Liver (tissue), 9 donors: Measurements from ENCODE around the gene MAOB. TPM values are rescaled to one million over a fixed set of nuclear protein-coding genes. Genes with fewer than 3 reads are reported as not detected.
A peak's percentile ranks its signal among the peaks of the same experiment; 100 is the strongest.

Experiments used
- DNase-seq: peaks from one replicate; pipeline ENCODE4 v3.0.0-alpha.2; 2017; ENCODE audit warnings: low spot score
- H3K27ac ChIP-seq, 2 donors: one replicate each; pipeline ENCODE4 v1.7.0; 2013; ENCODE audit warnings: inconsistent platforms in 2 of 2, low read length in 2 of 2, control low read depth in 1 of 2, low read depth in 1 of 2, mild to moderate bottlenecking in 1 of 2
- H3K27me3 ChIP-seq, 4 donors: one replicate each; pipeline versions ENCODE4 v1.6.1 to v1.7.0; 2013; ENCODE audit warnings: low read length in 3 of 4, inconsistent platforms in 1 of 4, mild to moderate bottlenecking in 1 of 4, moderate library complexity in 1 of 4; ENCODE audit not compliant: control insufficient read depth in 4 of 4, insufficient read depth in 4 of 4
- H3K36me3 ChIP-seq, 4 donors: one replicate each; pipeline versions ENCODE4 v1.6.1 to v1.7.0; 2013; ENCODE audit warnings: low read length in 3 of 4, mild to moderate bottlenecking in 3 of 4, low read depth in 1 of 4, moderate library complexity in 1 of 4; ENCODE audit not compliant: control insufficient read depth in 4 of 4, insufficient read depth in 3 of 4
- H3K4me1 ChIP-seq, 4 donors: one replicate each; pipeline versions ENCODE4 v1.6.1 to v1.7.0; 2013; ENCODE audit warnings: low read length in 3 of 4, mild to moderate bottlenecking in 3 of 4, moderate library complexity in 1 of 4; ENCODE audit not compliant: control insufficient read depth in 4 of 4, insufficient read depth in 4 of 4
- H3K4me3 ChIP-seq, 3 donors: one replicate each; pipeline versions ENCODE4 v1.6.1 to v1.7.0; 2013; ENCODE audit warnings: low read length in 3 of 3, control low read depth in 1 of 3, low read depth in 1 of 3, mild to moderate bottlenecking in 1 of 3
- H3K9ac ChIP-seq, 2 donors: one replicate each; pipeline ENCODE4 v1.7.0; 2013; ENCODE audit warnings: low read length in 2 of 2, mild to moderate bottlenecking in 2 of 2, moderate library complexity in 2 of 2, control low read depth in 1 of 2, low read depth in 1 of 2
- H3K9me3 ChIP-seq, 4 donors: one replicate each; pipeline versions ENCODE4 v1.6.1 to v1.7.0; 2013; ENCODE audit warnings: low read length in 3 of 4; ENCODE audit not compliant: control insufficient read depth in 4 of 4
- EGR1 ChIP-seq, 2 donors: IDR thresholded peaks; 2 replicates each; pipeline ENCODE4 v1.6.1; 2016 to 2018; ENCODE audit warnings: antibody characterized with exemption in 2 of 2, low read depth in 2 of 2
- FOXA1 ChIP-seq: IDR thresholded peaks from 2 replicates; pipeline ENCODE4 v1.6.1; 2016; ENCODE audit warnings: antibody characterized with exemption
- FOXA2 ChIP-seq: IDR thresholded peaks from 2 replicates; pipeline ENCODE4 v1.6.1; 2016; ENCODE audit warnings: antibody characterized with exemption
- GABPA ChIP-seq, 2 donors: IDR thresholded peaks in 1 of 2; conservative IDR thresholded peaks in 1 of 2; 2 replicates each; pipeline ENCODE4 v1.6.1; 2016; ENCODE audit warnings: antibody characterized with exemption in 2 of 2, mild to moderate bottlenecking in 1 of 2, moderate library complexity in 1 of 2
- HNF4A ChIP-seq, 2 donors: conservative IDR thresholded peaks; 2 replicates each; pipeline ENCODE4 v1.6.1; 2016; ENCODE audit warnings: antibody characterized with exemption in 2 of 2, mild to moderate bottlenecking in 2 of 2
- HNF4G ChIP-seq: IDR thresholded peaks from 2 replicates; pipeline ENCODE4 v1.6.1; 2016; ENCODE audit warnings: antibody characterized with exemption
- JUND ChIP-seq, 2 donors: IDR thresholded peaks; 2 replicates each; pipeline ENCODE4 v1.6.1; 2016; ENCODE audit warnings: antibody characterized with exemption in 2 of 2
- NR2F2 ChIP-seq: IDR thresholded peaks from 2 replicates; pipeline ENCODE4 v1.6.1; 2016; ENCODE audit warnings: antibody characterized with exemption
- RAD21 ChIP-seq, 2 donors: IDR thresholded peaks; 2 replicates each; pipeline ENCODE4 v1.6.1; 2016; ENCODE audit warnings: antibody characterized with exemption in 2 of 2, mild to moderate bottlenecking in 2 of 2
- RXRA ChIP-seq, 2 donors: IDR thresholded peaks; 2 replicates each; pipeline ENCODE4 v1.6.1; 2017 to 2018; ENCODE audit warnings: antibody characterized with exemption in 2 of 2, mild to moderate bottlenecking in 1 of 2
- SP1 ChIP-seq: IDR thresholded peaks from 2 replicates; pipeline ENCODE4 v1.6.1; 2018; ENCODE audit warnings: antibody characterized with exemption, mild to moderate bottlenecking
- TAF1 ChIP-seq: conservative IDR thresholded peaks from 2 replicates; pipeline ENCODE4 v1.6.1; 2016; ENCODE audit warnings: antibody characterized with exemption, mild to moderate bottlenecking
- YY1 ChIP-seq: IDR thresholded peaks from 2 replicates; pipeline ENCODE4 v1.6.1; 2016; ENCODE audit warnings: antibody characterized with exemption, mild to moderate bottlenecking
- WGBS: extraction: QIAGEN DNeasy Blood & Tissue Kit; methylation state at CpG from one replicate; pipeline ENCODE4 v1.1.7; 2013; 5-methylcytosine and 5-hydroxymethylcytosine counted together
- polyA plus RNA-seq, 2 donors: library from polyadenylated mRNA; stranded (reverse) in 1 of 2; unstranded in 1 of 2; fragments of 200-250 nt in 1 of 2; fragments of >200 nt in 1 of 2; fragmentation: Nextera tagmentation in 1 of 2; extraction: Ambion mirVana in 1 of 2; gene quantifications; one replicate each; pipeline versions ENCODE4 v1.2.1 to v1.2.3, GENCODE V29; 2013 to 2015
- total RNA-seq, 2 donors: library from RNA; depleted of rRNA; stranded (reverse); fragments of >200 nt; gene quantifications; one replicate each; pipeline ENCODE4 v1.2.3, GENCODE V29; 2014
- TF ChIP-seq, protein P1 (sequence below): fragments of 150-350 bp; IDR thresholded peaks from 2 replicates; pipeline ENCODE4 v1.5.1; 2017; ENCODE audit warnings: improper control_type of control experiment, low read depth, low read length; ENCODE audit not compliant: missing input control
- TF ChIP-seq, protein P2 (sequence below): IDR thresholded peaks from 2 replicates; pipeline ENCODE4 v1.6.1; 2016; ENCODE audit warnings: antibody characterized with exemption
- TF ChIP-seq, protein P3 (sequence below): IDR thresholded peaks from 2 replicates; pipeline ENCODE4 v1.6.1; 2016; ENCODE audit warnings: antibody characterized with exemption, mild to moderate bottlenecking
- TF ChIP-seq, protein P4 (sequence below): IDR thresholded peaks from 2 replicates; pipeline ENCODE4 v1.6.1; 2016; ENCODE audit warnings: antibody characterized with exemption
- TF ChIP-seq, protein P5 (sequence below): IDR thresholded peaks from 2 replicates; pipeline ENCODE4 v1.6.1; 2016; ENCODE audit warnings: antibody characterized with exemption
- donor health status: healthy.
- donor health status: healthy.
- donor health status: healthy.
- donor health status: healthy.
- donor health status: healthy.

Gene MAOB
- total and polyA plus RNA-seq, 4 donors, result 34.0 to 96.3 (median 72.6) TPM

DNA sequence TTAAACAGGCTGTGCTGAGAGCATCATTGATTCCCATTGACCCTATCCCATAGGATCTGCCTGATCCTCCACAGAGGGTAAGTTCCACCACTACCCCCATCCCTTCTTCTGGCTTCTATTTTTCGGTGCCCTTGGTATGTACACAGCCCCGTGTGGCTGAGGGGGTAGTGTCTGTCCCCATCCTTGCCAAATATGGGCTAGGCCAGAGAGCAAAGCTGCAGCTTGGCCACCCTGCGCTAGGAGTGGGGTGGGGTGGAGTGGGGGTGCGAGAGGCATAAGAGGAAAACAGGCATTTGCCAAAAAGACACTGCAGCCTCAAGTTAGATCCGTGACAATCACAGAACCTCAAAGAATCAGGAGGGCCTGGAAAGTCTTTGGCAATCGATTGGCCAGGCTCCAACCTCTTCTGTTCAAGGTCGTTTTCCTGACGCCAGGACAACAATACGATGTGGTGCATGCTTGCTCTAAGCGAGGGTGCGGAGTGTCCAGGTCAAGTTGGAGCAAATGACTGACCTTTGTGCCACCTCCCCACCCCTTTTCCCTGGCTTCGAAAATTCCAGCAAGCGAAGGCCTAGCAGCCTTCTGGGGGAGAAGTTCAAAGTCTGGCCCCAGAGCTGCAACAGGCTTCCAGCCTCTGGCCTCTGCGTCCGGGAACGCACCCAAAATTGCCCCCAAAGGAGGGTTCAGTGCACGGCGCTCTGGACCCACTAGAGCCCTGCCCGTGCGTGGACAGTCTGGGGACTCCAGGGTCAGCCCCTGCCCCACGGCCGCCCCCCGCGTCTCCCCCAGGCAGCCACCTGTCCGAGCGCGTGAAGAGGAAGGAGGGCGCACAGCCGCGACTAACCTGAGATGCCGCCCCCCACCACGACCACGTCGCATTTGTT lies 598 bp downstream of the MAOB start (continued):
- TF ChIP-seq, protein P1, sequence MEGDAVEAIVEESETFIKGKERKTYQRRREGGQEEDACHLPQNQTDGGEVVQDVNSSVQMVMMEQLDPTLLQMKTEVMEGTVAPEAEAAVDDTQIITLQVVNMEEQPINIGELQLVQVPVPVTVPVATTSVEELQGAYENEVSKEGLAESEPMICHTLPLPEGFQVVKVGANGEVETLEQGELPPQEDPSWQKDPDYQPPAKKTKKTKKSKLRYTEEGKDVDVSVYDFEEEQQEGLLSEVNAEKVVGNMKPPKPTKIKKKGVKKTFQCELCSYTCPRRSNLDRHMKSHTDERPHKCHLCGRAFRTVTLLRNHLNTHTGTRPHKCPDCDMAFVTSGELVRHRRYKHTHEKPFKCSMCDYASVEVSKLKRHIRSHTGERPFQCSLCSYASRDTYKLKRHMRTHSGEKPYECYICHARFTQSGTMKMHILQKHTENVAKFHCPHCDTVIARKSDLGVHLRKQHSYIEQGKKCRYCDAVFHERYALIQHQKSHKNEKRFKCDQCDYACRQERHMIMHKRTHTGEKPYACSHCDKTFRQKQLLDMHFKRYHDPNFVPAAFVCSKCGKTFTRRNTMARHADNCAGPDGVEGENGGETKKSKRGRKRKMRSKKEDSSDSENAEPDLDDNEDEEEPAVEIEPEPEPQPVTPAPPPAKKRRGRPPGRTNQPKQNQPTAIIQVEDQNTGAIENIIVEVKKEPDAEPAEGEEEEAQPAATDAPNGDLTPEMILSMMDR, result no peak
- TF ChIP-seq HNF4A (conservative IDR thresholded peaks at IDR 0.05) (peak; percentile 78 to 79), JUND (IDR thresholded peaks at IDR 0.05) (peak in 1 of 2 donors; percentile 36), RXRA (IDR thresholded peaks at IDR 0.05) (peak; percentile 88 to 94), HNF4G (peak; percentile 61), YY1 (peak; percentile 15), FOXA2 (no peak), NR2F2 (no peak), FOXA1 (no peak), GABPA (IDR thresholded peaks at IDR 0.05 in 1 of 2, conservative IDR thresholded peaks at IDR 0.05 in 1 of 2) (no peak), TAF1 (peak; percentile 31)
- TF ChIP-seq, protein P2, sequence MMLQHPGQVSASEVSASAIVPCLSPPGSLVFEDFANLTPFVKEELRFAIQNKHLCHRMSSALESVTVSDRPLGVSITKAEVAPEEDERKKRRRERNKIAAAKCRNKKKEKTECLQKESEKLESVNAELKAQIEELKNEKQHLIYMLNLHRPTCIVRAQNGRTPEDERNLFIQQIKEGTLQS, result no peak

DNA sequence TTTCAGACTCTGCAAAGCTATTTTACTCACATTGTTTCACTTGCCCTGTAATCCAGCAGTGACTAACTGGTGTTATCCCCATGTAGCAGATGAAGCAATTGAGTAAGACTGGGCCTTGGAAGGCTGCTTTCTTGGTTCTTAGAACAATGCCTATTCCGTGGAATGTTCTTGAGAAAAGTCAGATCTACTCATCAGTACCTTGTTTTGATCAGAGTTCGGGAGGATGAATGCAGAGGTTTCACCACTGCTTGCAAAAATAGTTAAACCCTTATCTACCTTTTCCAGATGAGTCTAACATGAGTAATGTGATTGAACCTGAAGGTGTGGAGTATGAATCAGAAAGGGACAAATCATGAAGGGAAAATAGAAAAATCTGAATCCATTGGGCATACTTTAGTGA lies 1.8 kb downstream of the MAOB start:
- peak overlapping the region in 1 of 2 donors; percentile 66 for H3K9ac ChIP-seq
- no peaks in the 10 kb centered on the region for H3K9me3 ChIP-seq
- no peaks in the 10 kb centered on the region for H3K36me3 ChIP-seq
- H3K4me3 ChIP-seq, result peak overlapping the region in 2 of 3 donors; percentile 69 to 74
- no peak for DNase-seq
- 30% methylated on average over 2 of the region's 2 CpGs for whole genome bisulfite sequencing
- peak overlapping the region; percentile 63 to 91 for H3K27ac ChIP-seq
- TF ChIP-seq EGR1 (IDR thresholded peaks at IDR 0.05; ENCODE audit: low read depth in 2 of 2) (no peak), TAF1 (no peak), FOXA1 (no peak), HNF4G (no peak), SP1 (no peak), GABPA (IDR thresholded peaks at IDR 0.05 in 1 of 2, conservative IDR thresholded peaks at IDR 0.05 in 1 of 2) (no peak), HNF4A (conservative IDR thresholded peaks at IDR 0.05) (no peak), FOXA2 (no peak), JUND (IDR thresholded peaks at IDR 0.05) (no peak), RAD21 (IDR thresholded peaks at IDR 0.05) (no peak), YY1 (no peak), NR2F2 (no peak), RXRA (IDR thresholded peaks at IDR 0.05) (no peak)
- TF ChIP-seq, protein P3, sequence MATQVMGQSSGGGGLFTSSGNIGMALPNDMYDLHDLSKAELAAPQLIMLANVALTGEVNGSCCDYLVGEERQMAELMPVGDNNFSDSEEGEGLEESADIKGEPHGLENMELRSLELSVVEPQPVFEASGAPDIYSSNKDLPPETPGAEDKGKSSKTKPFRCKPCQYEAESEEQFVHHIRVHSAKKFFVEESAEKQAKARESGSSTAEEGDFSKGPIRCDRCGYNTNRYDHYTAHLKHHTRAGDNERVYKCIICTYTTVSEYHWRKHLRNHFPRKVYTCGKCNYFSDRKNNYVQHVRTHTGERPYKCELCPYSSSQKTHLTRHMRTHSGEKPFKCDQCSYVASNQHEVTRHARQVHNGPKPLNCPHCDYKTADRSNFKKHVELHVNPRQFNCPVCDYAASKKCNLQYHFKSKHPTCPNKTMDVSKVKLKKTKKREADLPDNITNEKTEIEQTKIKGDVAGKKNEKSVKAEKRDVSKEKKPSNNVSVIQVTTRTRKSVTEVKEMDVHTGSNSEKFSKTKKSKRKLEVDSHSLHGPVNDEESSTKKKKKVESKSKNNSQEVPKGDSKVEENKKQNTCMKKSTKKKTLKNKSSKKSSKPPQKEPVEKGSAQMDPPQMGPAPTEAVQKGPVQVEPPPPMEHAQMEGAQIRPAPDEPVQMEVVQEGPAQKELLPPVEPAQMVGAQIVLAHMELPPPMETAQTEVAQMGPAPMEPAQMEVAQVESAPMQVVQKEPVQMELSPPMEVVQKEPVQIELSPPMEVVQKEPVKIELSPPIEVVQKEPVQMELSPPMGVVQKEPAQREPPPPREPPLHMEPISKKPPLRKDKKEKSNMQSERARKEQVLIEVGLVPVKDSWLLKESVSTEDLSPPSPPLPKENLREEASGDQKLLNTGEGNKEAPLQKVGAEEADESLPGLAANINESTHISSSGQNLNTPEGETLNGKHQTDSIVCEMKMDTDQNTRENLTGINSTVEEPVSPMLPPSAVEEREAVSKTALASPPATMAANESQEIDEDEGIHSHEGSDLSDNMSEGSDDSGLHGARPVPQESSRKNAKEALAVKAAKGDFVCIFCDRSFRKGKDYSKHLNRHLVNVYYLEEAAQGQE, result no peak
- TF ChIP-seq, protein P4, sequence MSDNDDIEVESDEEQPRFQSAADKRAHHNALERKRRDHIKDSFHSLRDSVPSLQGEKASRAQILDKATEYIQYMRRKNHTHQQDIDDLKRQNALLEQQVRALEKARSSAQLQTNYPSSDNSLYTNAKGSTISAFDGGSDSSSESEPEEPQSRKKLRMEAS, result no peak
- TF ChIP-seq, protein P2, result no peak
- TF ChIP-seq, protein P5, sequence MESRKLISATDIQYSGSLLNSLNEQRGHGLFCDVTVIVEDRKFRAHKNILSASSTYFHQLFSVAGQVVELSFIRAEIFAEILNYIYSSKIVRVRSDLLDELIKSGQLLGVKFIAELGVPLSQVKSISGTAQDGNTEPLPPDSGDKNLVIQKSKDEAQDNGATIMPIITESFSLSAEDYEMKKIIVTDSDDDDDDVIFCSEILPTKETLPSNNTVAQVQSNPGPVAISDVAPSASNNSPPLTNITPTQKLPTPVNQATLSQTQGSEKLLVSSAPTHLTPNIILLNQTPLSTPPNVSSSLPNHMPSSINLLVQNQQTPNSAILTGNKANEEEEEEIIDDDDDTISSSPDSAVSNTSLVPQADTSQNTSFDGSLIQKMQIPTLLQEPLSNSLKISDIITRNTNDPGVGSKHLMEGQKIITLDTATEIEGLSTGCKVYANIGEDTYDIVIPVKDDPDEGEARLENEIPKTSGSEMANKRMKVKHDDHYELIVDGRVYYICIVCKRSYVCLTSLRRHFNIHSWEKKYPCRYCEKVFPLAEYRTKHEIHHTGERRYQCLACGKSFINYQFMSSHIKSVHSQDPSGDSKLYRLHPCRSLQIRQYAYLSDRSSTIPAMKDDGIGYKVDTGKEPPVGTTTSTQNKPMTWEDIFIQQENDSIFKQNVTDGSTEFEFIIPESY, result no peak
- TF ChIP-seq, protein P1, result no peak
- H3K4me1 ChIP-seq, result peaks cover 4 to 15% (median 11%) of the 10 kb centered on the region in 4 donors
- no peaks in the 10 kb centered on the region for H3K27me3 ChIP-seq
